SIG-M5 (cell line): Measurements from ENCODE around the gene PCBP4.
"Not testable (repeated sequence)": the region's sequence is repeated elsewhere in the genome, so short reads cannot be mapped to it uniquely, and the experiment has no call there.

Experiments used
- DNase-seq: peaks from one replicate; lab custom pipeline; 2025; lab: John Stamatoyannopoulos, UW

Gene PCBP4

GRCh38 chr3:51994530-51994929 lies 27.3 kb upstream of the PCBP4 start:
- DNase-seq, result no peak

- DNase-seq, result not testable (repeated sequence)
These were observed 26.4 kb upstream of the PCBP4 start for GRCh38 chr3:51993657-51994056.

- no peak for DNase-seq
These were observed 24.9 kb upstream of the PCBP4 start for GRCh38 chr3:51992017-51992682.

- not testable (repeated sequence) for DNase-seq
These were observed 23.3 kb upstream of the PCBP4 start for GRCh38 chr3:51990501-51990971.

GRCh38 chr3:51988286-51989146 lies 21.3 kb upstream of the PCBP4 start:
- no peak for DNase-seq

- DNase-seq, result no peak
These were observed 20.3 kb upstream of the PCBP4 start for GRCh38 chr3:51987568-51987967.

- DNase-seq, result no peak
These were observed 19.0 kb upstream of the PCBP4 start for GRCh38 chr3:51986010-51986947.

GRCh38 chr3:51985063-51985462 lies 17.8 kb upstream of the PCBP4 start:
- DNase-seq, result no peak

GRCh38 chr3:51984269-51984647 lies 17.0 kb upstream of the PCBP4 start:
- no peak for DNase-seq

- DNase-seq, result no peak
These were observed 16.5 kb upstream of the PCBP4 start for GRCh38 chr3:51983578-51984268.

- DNase-seq, result peak; percentile 35
These were observed 15.8 kb upstream of the PCBP4 start, which contains the start of gene ACY1 for GRCh38 chr3:51982838-51983577. ACY1 (plus strand) TSS chr3:51983535; CDS start chr3:51984065, 530 bp downstream.

GRCh38 chr3:51982352-51982837 lies 15.1 kb upstream of the PCBP4 start:
- DNase-seq, result no peak

- no peak for DNase-seq
These were observed 13.0 kb upstream of the PCBP4 start for GRCh38 chr3:51980253-51980652.

- DNase-seq, result no peak
These were observed 10.9 kb upstream of the PCBP4 start for GRCh38 chr3:51978143-51978502.

- no peak for DNase-seq
These were observed 10.3 kb upstream of the PCBP4 start for GRCh38 chr3:51977446-51978142.

- DNase-seq, result no peak
These were observed 8.7 kb upstream of the PCBP4 start for GRCh38 chr3:51975852-51976549.

- DNase-seq, result no peak
These were observed 8.0 kb upstream of the PCBP4 start, which contains the start of gene ABHD14A for GRCh38 chr3:51974963-51975851. ABHD14A (plus strand) TSS chr3:51975064; CDS start chr3:51975136, 72 bp downstream.

GRCh38 chr3:51974277-51974962 lies 7.2 kb upstream of the PCBP4 start:
- DNase-seq, result no peak
